Cardiac muscle cell (in vitro differentiated cells and primary cell): ENCODE data around the gene ARFIP2. TPM values are rescaled to one million over a fixed set of nuclear protein-coding genes. Genes with fewer than 3 reads are reported as not detected.

Experiments
- DNase-seq, 2 donors: peaks; one replicate each; pipeline versions ENCODE4 v3.0.0 to v3.0.0-alpha.2; 2010 to 2017; ENCODE audit warnings: low read depth in 1 of 2, low spot score in 1 of 2
- H3K27ac ChIP-seq: fragments of 200-600 bp; sonication (generic); 2 replicates; pipeline ENCODE4 v1.5.1; 2016
- H3K27me3 ChIP-seq: fragments of 200-600 bp; sonication (generic); 2 replicates; pipeline ENCODE4 v1.6.0; 2016; ENCODE audit warnings: control low read depth
- H3K36me3 ChIP-seq: fragments of 200-600 bp; sonication (generic); 2 replicates; pipeline ENCODE4 v1.5.1; 2016; ENCODE audit warnings: control low read depth
- H3K4me1 ChIP-seq: fragments of 200-600 bp; sonication (generic); 2 replicates; pipeline ENCODE4 v1.8.1; 2017; ENCODE audit warnings: low read depth, mild to moderate bottlenecking, mixed run types
- H3K4me3 ChIP-seq: fragments of 200-600 bp; sonication (generic); 2 replicates; pipeline ENCODE4 v1.5.1; 2016; ENCODE audit warnings: mild to moderate bottlenecking
- H3K9me3 ChIP-seq: fragments of 200-600 bp; sonication (generic); 2 replicates; pipeline ENCODE4 v1.5.1; 2017; ENCODE audit warnings: low read depth, mild to moderate bottlenecking, control low read depth
- CTCF ChIP-seq: IDR thresholded peaks from 2 replicates; pipeline ENCODE4 v1.5.1; 2012; ENCODE audit warnings: low read depth, mild to moderate bottlenecking, low read length
- polyA plus RNA-seq: library from polyadenylated mRNA; unstranded; fragments of >200 nt; fragmentation: Nextera tagmentation; extraction: Ambion mirVana; gene quantifications from 2 replicates; pipeline ENCODE4 v1.2.1, GENCODE V29; 2016
- total RNA-seq: library from RNA; depleted of rRNA; stranded (reverse); fragments of >200 nt; gene quantifications from 2 replicates; pipeline ENCODE4 v1.2.3, GENCODE V29; 2016

The ARFIP2 gene
- total and polyA plus RNA-seq, 2 experiments from 2014 or later: 52.7 to 68.9 TPM

GRCh38 chr11:6459099-6459450 is 22.1 kb downstream of the ARFIP2 start:
- TF ChIP-seq CTCF: no peak
- Histone ChIP-seq H3K27me3 (no peaks in the 10 kb centered on the region), H3K36me3 (peaks cover 5% of the 10 kb centered on the region), H3K27ac (no peak overlapping the region), H3K4me1 (peaks cover 6% of the 10 kb centered on the region), H3K4me3 (no peak overlapping the region), H3K9me3 (no peaks in the 10 kb centered on the region)
- no peak for DNase-seq

- no peak overlapping the region for H3K27ac ChIP-seq
- peaks cover 6% of the 10 kb centered on the region for H3K4me1 ChIP-seq
- H3K27me3 ChIP-seq: no peaks in the 10 kb centered on the region
- peaks cover 5% of the 10 kb centered on the region for H3K36me3 ChIP-seq
- H3K9me3 ChIP-seq: no peaks in the 10 kb centered on the region
- DNase-seq: no peak
- no peak for TF ChIP-seq CTCF
- no peak overlapping the region for H3K4me3 ChIP-seq
Observed at GRCh38 chr11:6458352-6459098, 22.6 kb downstream of the ARFIP2 start.

DNA sequence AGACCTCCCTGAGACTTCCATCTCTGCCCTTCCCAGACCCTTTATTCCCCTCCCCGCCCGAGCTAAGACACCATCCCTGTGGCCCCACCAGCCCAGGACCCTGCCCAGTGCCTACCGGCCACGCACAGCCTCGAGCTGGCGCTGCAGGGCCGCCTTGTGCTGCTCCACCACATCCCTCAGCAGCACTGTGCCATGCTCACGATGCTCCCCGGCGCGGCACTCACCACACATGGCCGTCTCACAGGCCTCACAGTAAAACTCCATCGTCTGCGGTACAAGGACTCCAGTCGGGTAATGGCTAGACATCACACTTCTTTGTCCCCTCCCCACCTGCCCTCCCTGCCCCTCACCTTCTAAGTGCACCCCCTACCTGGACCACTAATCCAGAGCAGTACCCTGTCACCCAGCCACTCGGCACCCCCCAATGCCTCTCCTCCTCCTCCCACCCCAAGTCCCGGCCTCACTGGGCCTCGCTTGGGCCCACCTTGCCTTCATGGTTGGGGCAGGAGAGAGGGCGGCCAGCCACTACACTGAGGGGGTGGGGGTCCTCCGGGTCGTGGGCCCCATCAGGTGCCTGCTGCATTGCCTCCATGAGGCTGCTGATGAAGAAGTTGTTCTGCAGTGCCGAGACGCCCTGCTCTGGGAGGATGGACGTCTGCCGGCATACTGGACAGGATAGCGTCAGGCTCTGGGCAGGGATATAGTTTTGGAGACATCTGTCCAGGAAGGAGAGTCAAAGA is 23.4 kb downstream of the ARFIP2 start:
- no peak for TF ChIP-seq CTCF
- Histone ChIP-seq H3K36me3 (peaks cover 5% of the 10 kb centered on the region), H3K27ac (no peak overlapping the region), H3K9me3 (no peaks in the 10 kb centered on the region), H3K4me1 (peaks cover 6% of the 10 kb centered on the region), H3K4me3 (no peak overlapping the region), H3K27me3 (no peaks in the 10 kb centered on the region)
- DNase-seq: no peak

DNA sequence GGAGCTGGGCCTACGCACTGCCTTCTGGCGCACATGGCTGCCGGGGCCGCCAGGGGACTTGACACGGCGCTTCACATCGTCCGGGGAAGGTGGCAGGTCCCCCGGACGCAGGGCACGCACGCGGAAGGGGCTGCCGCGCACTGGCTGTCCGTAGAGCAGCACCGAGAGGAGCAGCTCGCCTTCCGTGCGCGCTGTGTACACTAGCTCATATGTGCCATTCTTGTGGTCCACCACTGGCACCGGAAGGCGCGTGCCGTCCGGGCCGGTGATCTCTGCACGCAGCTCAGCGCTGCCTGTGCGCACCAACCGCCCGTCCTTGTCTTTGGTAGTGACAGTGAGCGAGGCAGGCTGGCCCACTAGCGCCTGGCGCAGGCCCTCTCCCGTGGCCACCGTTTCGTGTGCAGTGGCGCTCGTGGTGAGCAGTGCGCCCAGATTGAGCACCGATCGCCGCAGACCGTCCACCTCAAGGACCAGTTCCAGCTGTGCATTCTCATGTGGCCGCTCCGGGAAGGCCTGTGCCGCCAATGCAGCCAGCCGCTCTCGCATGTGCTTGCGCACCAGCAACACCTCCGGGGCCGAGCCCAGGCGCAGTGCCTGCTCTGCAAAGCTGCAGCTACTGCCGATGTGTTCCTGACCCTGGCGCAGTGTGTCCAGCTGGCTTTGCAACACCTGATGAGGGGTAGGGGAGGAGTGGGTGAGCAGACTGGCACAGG is 24.6 kb downstream of the ARFIP2 start:
- TF ChIP-seq CTCF: no peak
- Histone ChIP-seq H3K4me1 (peaks cover 6% of the 10 kb centered on the region), H3K4me3 (no peak overlapping the region), H3K27ac (no peak overlapping the region), H3K9me3 (no peaks in the 10 kb centered on the region), H3K27me3 (no peaks in the 10 kb centered on the region), H3K36me3 (peaks cover 7% of the 10 kb centered on the region)
- no peak for DNase-seq

DNA sequence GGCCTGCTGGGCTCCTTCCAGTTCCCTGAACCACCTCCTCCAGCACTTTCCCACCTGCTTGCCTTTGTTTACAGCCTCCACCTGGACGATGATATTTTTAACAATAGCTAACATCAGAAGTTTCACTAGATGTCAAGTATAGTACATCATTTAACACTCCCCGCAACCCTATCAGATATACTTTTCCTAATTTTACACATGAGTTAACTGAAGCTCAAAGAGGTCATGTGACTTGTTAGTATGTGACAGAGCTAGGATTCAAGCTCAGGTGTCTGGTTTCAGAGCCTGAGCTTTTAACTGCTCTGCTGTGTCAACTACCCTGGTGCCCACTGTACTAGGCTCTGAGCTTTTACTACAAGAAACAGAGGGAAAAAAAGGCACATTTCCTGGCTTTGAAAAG is 26.1 kb downstream of the ARFIP2 start:
- H3K4me3 ChIP-seq: no peak overlapping the region
- peak overlapping the region; percentile 44 for H3K27ac ChIP-seq
- no peaks in the 10 kb centered on the region for H3K9me3 ChIP-seq
- DNase-seq: no peak
- TF ChIP-seq CTCF: no peak
- peaks cover 7% of the 10 kb centered on the region for H3K36me3 ChIP-seq
- no peaks in the 10 kb centered on the region for H3K27me3 ChIP-seq
- peaks cover 6% of the 10 kb centered on the region for H3K4me1 ChIP-seq
